Spleen (tissue), 3 donors: Measurements from ENCODE around the gene SCD5.

ENCODE experiments used
- POLR2A ChIP-seq, 3 donors: fragments of 450-650 bp; IDR thresholded peaks; one replicate each; pipeline ENCODE4 v1.5.1; 2017; ENCODE audit warnings: antibody characterized with exemption in 3 of 3, mild to moderate bottlenecking in 1 of 3
- POLR2AphosphoS5 ChIP-seq, 3 donors: sonication (generic); formaldehyde crosslinking; IDR thresholded peaks; one replicate each; pipeline ENCODE4 v1.5.1; 2017; ENCODE audit warnings: antibody characterized with exemption in 3 of 3

GRCh38 chr4:82765134-82765533, 33.5 kb downstream of the SCD5 start:
- TF ChIP-seq POLR2A (IDR thresholded peaks at IDR 0.05) = no peak
- no peak for TF ChIP-seq POLR2AphosphoS5 (IDR thresholded peaks at IDR 0.05)
